ENCODE measurements around the gene ANKRD60.

Gene ANKRD60, protein sequence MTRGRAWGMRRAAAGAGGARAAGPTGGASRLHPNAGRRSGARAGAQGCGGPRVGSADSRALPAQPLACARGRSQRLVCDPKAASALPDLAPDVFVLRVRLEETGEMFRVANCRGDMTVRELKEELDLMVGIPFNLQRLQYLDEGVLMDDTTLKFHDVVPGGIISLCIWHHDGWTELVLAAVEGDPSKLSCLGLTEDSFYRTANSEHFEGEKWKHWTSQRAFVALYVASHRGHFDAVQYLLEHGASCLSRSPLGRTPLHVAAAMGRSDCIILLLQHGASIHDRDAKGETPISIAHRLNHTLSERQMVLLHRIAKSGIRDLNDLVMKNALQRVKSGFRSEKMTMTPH

GRCh38 chr20:58228484-58229197 is at the start of gene ANKRD60:
ANKRD60 (minus strand) TSS chr20:58228653; CDS start chr20:58228653, 0 bp downstream.
- Mint-ChIP-seq H3K27ac (no peak within 1 kb of the TSS), H3K4me1 (peaks cover 17% of the 10 kb centered on the region), H3K9me3 (no peaks in the 10 kb centered on the region), H3K36me3 (peaks cover 7% of the 10 kb centered on the region), H3K27me3 (peaks cover 34% of the 10 kb centered on the region), H3K4me3 (peak within 1 kb of the TSS; percentile 73)

GRCh38 chr20:58277578-58278472 is 49.4 kb upstream of the ANKRD60 start:
- H3K27me3 Mint-ChIP-seq, result no peaks in the 10 kb centered on the region
- no peak overlapping the region for H3K4me3 Mint-ChIP-seq
- H3K9me3 Mint-ChIP-seq, result no peaks in the 10 kb centered on the region
- peaks cover 32% of the 10 kb centered on the region for H3K4me1 Mint-ChIP-seq
- H3K36me3 Mint-ChIP-seq, result peaks cover 21% of the 10 kb centered on the region
- H3K27ac Mint-ChIP-seq, result peak overlapping the region; percentile 35

GRCh38 chr20:58277107-58277506 is 48.7 kb upstream of the ANKRD60 start:
- Mint-ChIP-seq H3K4me1 (peaks cover 27% of the 10 kb centered on the region), H3K27me3 (no peaks in the 10 kb centered on the region), H3K9me3 (no peaks in the 10 kb centered on the region), H3K27ac (no peak overlapping the region), H3K4me3 (no peak overlapping the region), H3K36me3 (peaks cover 22% of the 10 kb centered on the region)

- peaks cover 24% of the 10 kb centered on the region for H3K36me3 Mint-ChIP-seq
- no peaks in the 10 kb centered on the region for H3K27me3 Mint-ChIP-seq
- H3K9me3 Mint-ChIP-seq, result no peaks in the 10 kb centered on the region
- no peak overlapping the region for H3K27ac Mint-ChIP-seq
- peaks cover 27% of the 10 kb centered on the region for H3K4me1 Mint-ChIP-seq
- no peak overlapping the region for H3K4me3 Mint-ChIP-seq
Observed at GRCh38 chr20:58274384-58274783, 45.9 kb upstream of the ANKRD60 start.

GRCh38 chr20:58271606-58272351 is 43.3 kb upstream of the ANKRD60 start:
- H3K9me3 Mint-ChIP-seq, result no peaks in the 10 kb centered on the region
- H3K4me3 Mint-ChIP-seq, result peak overlapping the region; percentile 11
- H3K27me3 Mint-ChIP-seq, result no peaks in the 10 kb centered on the region
- H3K27ac Mint-ChIP-seq, result peak overlapping the region; percentile 30
- H3K36me3 Mint-ChIP-seq, result peaks cover 21% of the 10 kb centered on the region
- peaks cover 46% of the 10 kb centered on the region for H3K4me1 Mint-ChIP-seq

DNA sequence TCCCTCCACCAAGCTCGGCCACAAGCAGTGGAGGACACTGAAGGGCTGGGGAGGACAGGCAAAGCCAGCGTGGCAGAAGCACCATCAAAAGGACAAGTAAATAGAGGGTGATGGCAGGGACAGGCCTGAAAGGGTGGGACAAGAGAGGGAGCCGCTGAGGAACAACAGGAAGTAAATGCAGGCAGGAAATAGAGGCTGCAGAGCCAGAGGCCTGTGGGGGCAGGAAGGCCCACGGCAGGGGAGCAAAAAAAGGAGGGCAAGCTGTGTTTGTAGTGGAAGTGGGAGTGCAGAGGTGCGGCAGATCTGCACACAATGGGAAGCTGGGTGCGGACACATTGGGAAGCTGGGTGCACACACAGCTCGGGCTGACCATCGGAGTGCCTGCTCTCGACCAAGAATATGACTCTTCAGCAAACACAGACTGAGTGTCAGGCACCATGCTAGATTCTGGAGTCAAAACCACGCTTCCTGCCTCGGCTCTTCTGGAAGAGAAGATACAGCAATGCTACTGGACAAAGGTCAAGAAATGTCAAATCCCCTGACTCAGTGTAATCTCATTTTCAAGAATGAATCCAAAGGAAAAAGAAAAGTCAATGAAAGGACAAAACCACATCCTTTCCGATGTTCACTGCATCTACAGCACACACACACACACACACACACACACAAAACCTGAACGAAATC is 40.6 kb upstream of the ANKRD60 start:
- H3K36me3 Mint-ChIP-seq, result peaks cover 12% of the 10 kb centered on the region
- H3K4me1 Mint-ChIP-seq, result peaks cover 43% of the 10 kb centered on the region

GRCh38 chr20:58268421-58268821 is 40.0 kb upstream of the ANKRD60 start:
- peak overlapping the region; percentile 60 for H3K27ac Mint-ChIP-seq

More for the DNA sequence above, 40.6 kb upstream of the ANKRD60 start:
- no peaks in the 10 kb centered on the region for H3K9me3 Mint-ChIP-seq
- H3K4me3 Mint-ChIP-seq, result peak overlapping the region; percentile 39
- peak overlapping the region; percentile 60 for H3K27ac Mint-ChIP-seq
- H3K27me3 Mint-ChIP-seq, result no peaks in the 10 kb centered on the region

GRCh38 chr20:58267389-58268215 is 39.1 kb upstream of the ANKRD60 start:
- Mint-ChIP-seq H3K9me3 (no peaks in the 10 kb centered on the region), H3K27ac (no peak overlapping the region), H3K4me3 (no peak overlapping the region), H3K27me3 (no peaks in the 10 kb centered on the region), H3K4me1 (peaks cover 43% of the 10 kb centered on the region), H3K36me3 (peaks cover 9% of the 10 kb centered on the region)

More at GRCh38 chr20:58268421-58268821, 40.0 kb upstream of the ANKRD60 start:
- Mint-ChIP-seq H3K4me3 (peak overlapping the region; percentile 23), H3K4me1 (peaks cover 43% of the 10 kb centered on the region), H3K36me3 (peaks cover 10% of the 10 kb centered on the region), H3K27me3 (no peaks in the 10 kb centered on the region), H3K9me3 (no peaks in the 10 kb centered on the region)

DNA sequence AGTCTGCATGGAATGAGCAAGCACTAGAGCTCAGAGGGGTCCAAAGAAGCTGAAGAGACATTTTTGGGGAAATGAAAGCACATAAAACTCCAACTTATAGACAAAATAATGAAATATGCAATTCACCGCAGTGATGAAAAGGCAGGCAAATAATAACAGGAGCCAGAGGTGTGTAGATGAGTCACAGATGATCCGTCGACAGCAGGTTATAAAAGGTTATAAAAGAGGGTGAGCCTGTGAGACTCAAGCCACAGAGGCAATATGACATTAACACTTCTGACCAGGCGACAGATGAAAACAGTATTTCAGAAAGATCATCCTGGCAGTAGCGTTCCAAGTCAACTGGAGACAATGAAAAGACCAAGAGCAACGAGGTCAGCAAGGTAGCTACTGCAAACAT is 35.8 kb upstream of the ANKRD60 start:
- Mint-ChIP-seq H3K27me3 (no peaks in the 10 kb centered on the region), H3K27ac (no peak overlapping the region), H3K36me3 (peaks cover 2% of the 10 kb centered on the region), H3K4me3 (no peak overlapping the region), H3K4me1 (peaks cover 25% of the 10 kb centered on the region), H3K9me3 (no peaks in the 10 kb centered on the region)

- no peaks in the 10 kb centered on the region for H3K27me3 Mint-ChIP-seq
- H3K36me3 Mint-ChIP-seq, result peaks cover 4% of the 10 kb centered on the region
- peaks cover 18% of the 10 kb centered on the region for H3K4me1 Mint-ChIP-seq
- no peak overlapping the region for H3K27ac Mint-ChIP-seq
- H3K9me3 Mint-ChIP-seq, result no peaks in the 10 kb centered on the region
- H3K4me3 Mint-ChIP-seq, result no peak overlapping the region
Observed at GRCh38 chr20:58261660-58262059, 33.2 kb upstream of the ANKRD60 start.

DNA sequence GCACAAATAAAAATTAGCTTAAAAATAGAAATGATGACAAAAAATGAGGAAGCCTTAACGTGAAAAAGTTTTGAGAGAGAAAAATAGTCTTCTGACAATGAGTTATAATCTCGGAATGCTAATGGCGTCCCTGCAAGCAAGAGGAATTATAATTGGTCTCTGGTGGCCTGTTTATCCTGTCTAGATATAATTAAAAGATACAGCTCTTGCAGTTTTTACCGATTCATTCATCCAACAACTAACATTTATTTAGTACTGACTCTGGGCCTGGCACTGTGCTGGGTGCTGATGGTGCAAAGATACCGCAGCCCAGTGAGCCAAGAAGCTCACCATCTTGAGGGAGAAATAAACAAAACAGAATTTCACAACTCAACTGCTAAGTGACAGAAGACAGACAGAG is 31.6 kb upstream of the ANKRD60 start:
- Mint-ChIP-seq H3K27ac (no peak overlapping the region), H3K9me3 (no peaks in the 10 kb centered on the region), H3K4me3 (no peak overlapping the region), H3K27me3 (no peaks in the 10 kb centered on the region), H3K36me3 (peaks cover 5% of the 10 kb centered on the region), H3K4me1 (peaks cover 31% of the 10 kb centered on the region)

- Mint-ChIP-seq H3K9me3 (no peaks in the 10 kb centered on the region), H3K27me3 (no peaks in the 10 kb centered on the region), H3K4me1 (peaks cover 46% of the 10 kb centered on the region), H3K27ac (peak overlapping the region; percentile 25), H3K36me3 (peaks cover 12% of the 10 kb centered on the region), H3K4me3 (no peak overlapping the region)
Observed at GRCh38 chr20:58256842-58257241, 28.4 kb upstream of the ANKRD60 start.

DNA sequence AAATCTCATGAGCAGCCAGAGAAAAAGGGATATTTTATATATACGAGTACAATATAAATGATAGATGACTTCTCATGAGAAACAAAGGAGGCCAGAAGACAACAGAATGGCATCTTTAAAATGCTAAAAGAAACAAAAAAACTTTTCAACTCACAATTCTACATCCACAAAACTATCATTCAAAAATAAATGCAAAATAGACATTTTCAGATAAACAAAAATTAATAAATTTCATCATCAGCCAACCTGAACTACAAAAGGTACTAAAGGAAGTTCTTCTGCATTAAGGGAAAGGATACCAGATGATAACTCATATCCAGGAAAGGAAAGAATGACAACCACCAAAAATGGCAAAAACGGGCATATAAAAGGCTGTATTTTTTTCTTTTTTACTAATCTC is 27.9 kb upstream of the ANKRD60 start:
- H3K9me3 Mint-ChIP-seq, result no peaks in the 10 kb centered on the region
- H3K27me3 Mint-ChIP-seq, result no peaks in the 10 kb centered on the region
- H3K27ac Mint-ChIP-seq, result no peak overlapping the region
- no peak overlapping the region for H3K4me3 Mint-ChIP-seq
- H3K36me3 Mint-ChIP-seq, result peaks cover 12% of the 10 kb centered on the region
- peaks cover 49% of the 10 kb centered on the region for H3K4me1 Mint-ChIP-seq

GRCh38 chr20:58254890-58255289 is 26.4 kb upstream of the ANKRD60 start:
- peaks cover 16% of the 10 kb centered on the region for H3K36me3 Mint-ChIP-seq
- H3K27ac Mint-ChIP-seq, result peak overlapping the region; percentile 59
- H3K9me3 Mint-ChIP-seq, result no peaks in the 10 kb centered on the region
- no peaks in the 10 kb centered on the region for H3K27me3 Mint-ChIP-seq
- no peak overlapping the region for H3K4me3 Mint-ChIP-seq
- peaks cover 55% of the 10 kb centered on the region for H3K4me1 Mint-ChIP-seq

Measured in activated naive CD4-positive, alpha-beta T cell treated with anti-CD3 and anti-CD28 coated beads, Interleukin-2, amount 50 U/mL, for 24 hours (primary cell).